ENCODE data around the gene CAPN11.

GRCh38 chr6:44172731-44173500 is 14.3 kb downstream of the CAPN11 start:
- TF ChIP-seq CTCF (IDR thresholded peaks at IDR 0.05) (peak; percentile 78 to 91 (median 86)), POLR2A (IDR thresholded peaks at IDR 0.05) (no peak)
